ENCODE data around the gene IL1RAPL1. TPM values are rescaled to one million over a fixed set of nuclear protein-coding genes. Genes with fewer than 3 reads are reported as not detected.

IL1RAPL1 gene
- polyA plus RNA-seq, 1 donor from 2014 or later, result not detected

GRCh38 chrX:29308726-29309125 lies 721.5 kb downstream of the IL1RAPL1 start:
- Histone ChIP-seq H3K36me3 (ENCODE audit: insufficient read depth, low read length) (no peaks in the 10 kb centered on the region), H3K27ac (ENCODE audit: low read length) (no peak overlapping the region), H3K9ac (ENCODE audit: low read length) (no peak overlapping the region), H3K4me2 (ENCODE audit: low read length) (no peak overlapping the region), H2AFZ (ENCODE audit: low read depth, low read length) (no peak overlapping the region), H3K4me3 (ENCODE audit: low read length) (no peak overlapping the region), H3K79me2 (replicated peaks; ENCODE audit: insufficient read depth, low read length) (no peaks in the 10 kb centered on the region), H3K9me2 (ENCODE audit: insufficient read depth, low read length) (no peaks in the 10 kb centered on the region), H4K20me1 (ENCODE audit: insufficient read depth) (no peaks in the 10 kb centered on the region), H3K27me3 (ENCODE audit: insufficient read depth, low read depth, low read length) (no peaks in the 10 kb centered on the region), H3F3A (ENCODE audit: insufficient read depth, low read length, poor library complexity, severe bottlenecking) (no peaks in the 10 kb centered on the region), H3K9me3 (ENCODE audit: low read length) (no peaks in the 10 kb centered on the region)
- TF ChIP-seq EP300 (conservative IDR thresholded peaks at IDR 0.05; ENCODE audit: poor library complexity, severe bottlenecking), result no peak
- TF ChIP-seq RAD21 (conservative IDR thresholded peaks at IDR 0.05), result no peak
- TF ChIP-seq EZH2 (IDR thresholded peaks at IDR 0.05; ENCODE audit: borderline replicate concordance, insufficient read depth, low read length, poor library complexity, severe bottlenecking), result no peak
- no peak for TF ChIP-seq TAF1 (IDR thresholded peaks at IDR 0.05; ENCODE audit: low read depth)
- no peak for TF ChIP-seq MXI1 (conservative IDR thresholded peaks at IDR 0.05; ENCODE audit: poor library complexity, severe bottlenecking)
- TF ChIP-seq REST (IDR thresholded peaks at IDR 0.05; ENCODE audit: borderline replicate concordance), result no peak
- no peak for TF ChIP-seq POLR2AphosphoS5 (IDR thresholded peaks at IDR 0.05)
- TF ChIP-seq SMC3 (conservative IDR thresholded peaks at IDR 0.05; ENCODE audit: poor library complexity), result no peak
- TF ChIP-seq CTCF (IDR thresholded peaks at IDR 0.05; ENCODE audit: poor library complexity, severe bottlenecking), result no peak

GRCh38 chrX:29315931-29316330 lies 728.7 kb downstream of the IL1RAPL1 start:
- Histone ChIP-seq H3K36me3 (ENCODE audit: insufficient read depth, low read length) (no peaks in the 10 kb centered on the region), H3K4me3 (ENCODE audit: low read length) (no peak overlapping the region), H4K20me1 (ENCODE audit: insufficient read depth) (no peaks in the 10 kb centered on the region), H3K9me2 (ENCODE audit: insufficient read depth, low read length) (no peaks in the 10 kb centered on the region), H2AFZ (ENCODE audit: low read depth, low read length) (no peak overlapping the region), H3K27ac (ENCODE audit: low read length) (no peak overlapping the region), H3K27me3 (ENCODE audit: insufficient read depth, low read depth, low read length) (no peaks in the 10 kb centered on the region), H3K4me2 (ENCODE audit: low read length) (no peak overlapping the region), H3F3A (ENCODE audit: insufficient read depth, low read length, poor library complexity, severe bottlenecking) (no peaks in the 10 kb centered on the region), H3K79me2 (replicated peaks; ENCODE audit: insufficient read depth, low read length) (no peaks in the 10 kb centered on the region), H3K9me3 (ENCODE audit: low read length) (no peaks in the 10 kb centered on the region), H3K9ac (ENCODE audit: low read length) (no peak overlapping the region)
- TF ChIP-seq CTCF (IDR thresholded peaks at IDR 0.05; ENCODE audit: poor library complexity, severe bottlenecking) (no peak), TAF1 (IDR thresholded peaks at IDR 0.05; ENCODE audit: low read depth) (no peak), RAD21 (conservative IDR thresholded peaks at IDR 0.05) (no peak), POLR2AphosphoS5 (IDR thresholded peaks at IDR 0.05) (no peak), REST (IDR thresholded peaks at IDR 0.05; ENCODE audit: borderline replicate concordance) (no peak), SMC3 (conservative IDR thresholded peaks at IDR 0.05; ENCODE audit: poor library complexity) (no peak), MXI1 (conservative IDR thresholded peaks at IDR 0.05; ENCODE audit: poor library complexity, severe bottlenecking) (no peak), EP300 (conservative IDR thresholded peaks at IDR 0.05; ENCODE audit: poor library complexity, severe bottlenecking) (no peak), EZH2 (IDR thresholded peaks at IDR 0.05; ENCODE audit: borderline replicate concordance, insufficient read depth, low read length, poor library complexity, severe bottlenecking) (no peak)
